HTR-8/SVneo (cell line): ENCODE measurements around the gene FATE1.

Experiments
- DNase-seq: peaks from one replicate; pipeline ENCODE4 v3.0.0; 2011; ENCODE audit warnings: low spot score, mixed read lengths; ENCODE audit not compliant: insufficient read length
- FAIRE-seq: peaks from 2 replicates; lab custom pipeline; 2011; peaks lifted over from hg19 to GRCh38; lab: Jason Lieb, UNC

Gene FATE1

GRCh38 chrX:151702741-151703340, 13.0 kb upstream of the FATE1 start:
- no peak for DNase-seq
- FAIRE-seq: no peak

DNA sequence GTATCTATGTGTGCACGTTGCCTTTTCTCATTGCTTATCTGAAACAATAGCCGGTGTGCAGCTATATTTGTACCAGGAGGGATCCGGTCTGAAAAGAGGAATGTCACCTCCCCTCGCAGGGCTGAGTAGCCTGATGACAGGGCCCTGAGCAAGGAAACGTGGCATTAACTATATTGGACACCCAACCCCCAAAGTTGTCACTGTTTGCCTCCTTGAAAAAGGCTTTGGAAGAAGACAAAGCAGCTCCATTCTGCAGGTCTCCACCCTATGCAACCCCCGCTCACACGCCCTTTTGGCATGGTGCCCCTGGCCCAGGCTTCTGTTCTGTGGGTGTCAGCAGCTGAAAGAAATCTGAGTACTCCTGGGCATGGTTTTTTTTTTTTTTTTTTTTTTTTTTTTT, 12.3 kb upstream of the FATE1 start:
- DNase-seq (no peak), FAIRE-seq (no peak)

DNA sequence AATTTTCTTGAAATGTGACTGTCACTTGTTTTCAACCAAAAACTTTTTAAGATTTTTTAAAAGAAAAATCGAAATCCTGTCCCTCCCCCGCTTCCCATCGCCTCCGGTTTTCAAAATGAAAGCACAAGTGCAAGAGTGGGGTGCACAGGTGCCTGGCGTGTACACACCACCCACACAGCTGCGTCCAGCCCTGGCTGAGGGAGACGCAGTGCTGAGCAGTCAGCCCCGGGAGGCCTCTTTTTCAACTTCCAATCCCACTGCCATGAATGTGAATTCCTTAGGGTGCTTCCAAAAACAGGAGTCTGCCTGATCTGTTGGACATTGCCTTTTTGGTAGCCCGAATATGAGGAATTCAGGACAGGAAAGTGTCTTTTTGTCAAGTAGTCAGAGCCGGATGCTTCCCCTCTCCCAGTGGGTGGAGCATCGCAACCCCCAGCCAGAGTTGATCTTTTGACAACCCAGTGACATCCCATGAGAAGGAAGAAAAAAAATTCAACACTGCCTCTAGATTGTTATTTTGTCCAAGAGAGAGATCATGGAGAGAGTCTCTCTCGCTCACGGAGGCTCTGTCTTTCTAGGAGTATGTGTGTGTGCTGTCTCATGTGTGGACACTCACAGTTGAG, 11.7 kb upstream of the FATE1 start:
- FAIRE-seq (no peak), DNase-seq (no peak)

GRCh38 chrX:151708821-151709220, 7.0 kb upstream of the FATE1 start:
- no peak for DNase-seq
- no peak for FAIRE-seq

- FAIRE-seq (no peak), DNase-seq (no peak)
Observed at GRCh38 chrX:151710457-151710856, 5.4 kb upstream of the FATE1 start.

GRCh38 chrX:151711154-151711553, 4.7 kb upstream of the FATE1 start:
- no peak for FAIRE-seq
- no peak for DNase-seq

DNA sequence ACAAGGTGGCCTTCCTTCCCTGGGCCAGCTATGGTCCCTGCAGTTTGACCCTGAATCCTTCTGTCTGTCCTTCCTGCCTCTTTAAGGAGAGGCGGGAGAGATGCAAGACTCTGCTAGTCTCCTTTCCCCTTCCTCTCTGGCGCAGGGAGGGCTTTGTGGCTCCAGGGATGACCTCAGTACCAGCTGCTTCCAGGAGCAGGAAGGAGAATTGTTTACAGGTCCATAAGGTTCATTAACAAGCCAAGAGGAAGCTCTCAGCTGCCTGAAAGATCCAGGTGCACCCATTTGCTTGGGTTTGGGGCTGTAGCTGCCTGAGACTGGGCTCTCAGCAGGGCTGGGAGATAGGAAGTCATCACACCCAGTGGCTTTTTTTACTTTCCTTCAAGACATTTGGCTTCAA, 4.0 kb upstream of the FATE1 start:
- DNase-seq: no peak
- FAIRE-seq: no peak

DNA sequence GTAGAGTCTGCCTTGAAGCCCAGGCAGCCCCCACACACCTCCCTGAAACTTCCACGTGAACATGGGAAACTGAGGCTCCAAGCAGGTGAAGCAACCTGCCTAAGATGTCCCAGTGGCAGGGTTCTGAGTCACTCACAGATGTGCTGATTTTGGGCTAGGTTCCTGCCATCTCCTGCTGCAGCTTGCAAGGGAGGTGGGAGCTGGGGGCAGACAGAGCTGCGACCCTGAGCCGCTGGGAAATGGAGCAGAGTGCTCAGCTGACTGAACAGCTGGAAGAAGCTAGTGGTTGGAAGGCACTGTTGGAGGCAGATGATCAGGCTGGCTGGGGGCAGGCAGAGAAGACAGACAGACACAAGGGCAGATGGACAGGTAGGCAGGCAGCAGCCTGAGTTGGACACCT, 3.6 kb upstream of the FATE1 start:
- FAIRE-seq: no peak
- DNase-seq: no peak

DNA sequence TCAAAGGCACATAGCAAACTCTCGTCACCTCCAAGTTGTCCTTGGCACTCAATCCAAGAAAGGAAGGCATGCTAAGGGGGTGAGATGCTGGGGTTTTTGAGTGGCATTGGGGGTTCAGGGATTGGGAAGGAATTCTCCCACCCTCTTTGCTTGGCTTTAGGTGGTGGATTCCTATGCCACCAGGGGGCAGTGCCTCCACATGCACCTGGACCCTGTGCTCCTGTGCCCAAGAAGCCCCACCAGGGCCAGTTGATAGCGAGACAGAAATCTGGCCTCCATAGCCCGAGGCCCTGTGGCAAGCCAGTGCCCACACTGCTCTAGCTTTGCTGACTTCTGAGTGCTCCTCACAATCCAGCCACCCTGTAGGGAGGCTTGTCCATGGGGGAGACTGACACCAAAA, 2.0 kb upstream of the FATE1 start:
- FAIRE-seq (no peak), DNase-seq (peak; percentile 17)

DNA sequence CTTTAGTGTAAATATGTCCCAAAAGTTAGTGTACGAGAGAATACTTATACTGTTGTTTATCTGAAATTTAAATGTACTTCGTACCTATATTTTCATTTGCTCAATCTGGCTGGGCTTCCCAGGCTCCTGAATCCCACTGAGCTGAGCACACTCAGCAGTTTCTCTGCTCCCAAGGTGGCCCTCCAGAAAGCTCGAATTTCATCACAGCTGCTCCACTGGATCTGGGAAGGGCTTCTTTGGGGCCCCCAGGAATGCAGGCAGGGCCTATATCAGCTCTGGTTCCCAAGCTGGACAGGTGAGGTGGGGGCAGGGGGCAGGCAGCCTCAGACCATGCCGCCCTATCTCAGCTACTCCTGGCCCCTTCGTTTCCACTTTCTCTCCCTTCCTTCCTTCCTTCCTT, 1.5 kb upstream of the FATE1 start:
- FAIRE-seq: no peak
- DNase-seq: no peak

GRCh38 chrX:151722241-151722846, 6.5 kb downstream of the FATE1 start:
- no peak for FAIRE-seq
- no peak for DNase-seq

DNA sequence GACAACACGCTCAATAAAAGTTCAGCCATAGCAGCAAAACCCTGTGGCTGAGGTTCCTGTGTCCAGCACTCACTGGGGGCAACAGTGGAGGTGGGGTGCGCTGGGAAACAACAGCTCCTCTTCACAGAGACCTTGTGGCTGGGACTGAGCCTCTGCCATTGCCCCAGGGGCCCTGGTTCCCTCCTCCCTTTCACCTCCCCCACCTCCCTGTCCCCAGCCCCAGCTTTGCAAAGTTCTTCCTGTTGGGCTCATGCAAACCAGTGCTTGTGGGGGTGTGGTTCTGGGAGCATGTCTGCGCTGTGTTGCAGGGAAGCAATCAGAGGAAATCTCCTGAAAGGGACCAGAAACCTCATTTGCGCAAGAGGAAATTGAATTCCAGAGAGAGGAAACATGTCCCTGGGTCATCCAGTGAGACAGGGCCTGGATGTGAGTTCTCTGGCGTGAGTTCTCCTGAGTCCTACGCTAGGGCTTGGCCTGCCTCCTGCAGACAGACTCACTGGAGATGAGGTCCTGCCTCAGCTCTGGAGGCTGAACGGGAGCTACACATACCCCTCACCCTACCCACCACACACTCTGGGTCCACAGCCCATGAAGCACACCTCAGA, 7.4 kb downstream of the FATE1 start:
- no peak for FAIRE-seq

DNA sequence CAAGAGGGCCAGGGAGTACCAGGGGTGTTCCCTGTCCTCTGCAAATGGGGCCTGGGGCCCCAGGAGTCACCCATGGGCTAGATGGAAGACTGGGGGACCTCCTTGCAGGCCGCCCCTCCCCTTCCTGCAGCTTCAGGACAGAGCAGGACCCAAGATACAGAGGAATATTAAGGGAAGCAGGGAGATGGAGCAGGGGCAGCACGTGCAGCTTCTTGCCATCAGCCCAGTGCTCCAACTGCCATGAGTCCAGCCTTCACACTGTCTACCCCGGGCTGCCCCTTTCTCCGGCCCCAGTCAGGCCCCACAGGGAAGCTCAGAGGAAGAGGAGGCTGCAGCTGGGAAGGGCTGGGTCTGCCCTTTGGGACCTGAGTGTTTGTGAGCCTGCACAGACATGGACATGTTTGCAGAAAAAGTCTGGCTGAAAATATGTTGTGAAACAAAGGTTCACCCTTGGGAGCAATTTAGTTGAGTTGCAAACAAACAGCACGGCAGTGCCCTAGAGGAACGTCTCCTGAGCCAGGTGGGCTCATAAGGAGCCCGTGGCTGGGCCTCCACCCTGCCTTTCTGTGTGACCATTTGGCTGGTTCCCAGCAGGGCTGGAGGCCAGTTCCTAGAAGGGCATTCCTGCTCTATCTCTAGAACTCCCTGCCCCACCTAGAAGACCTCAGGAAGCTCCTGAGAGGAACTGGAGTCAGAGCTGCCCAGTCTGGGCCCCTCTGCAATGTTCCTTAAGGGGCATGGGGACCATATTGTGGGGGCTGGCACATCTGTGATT, 8.9 kb downstream of the FATE1 start:
- no peak for FAIRE-seq
- DNase-seq: no peak

More for the DNA sequence above, 7.4 kb downstream of the FATE1 start:
- no peak for DNase-seq

- FAIRE-seq: no peak
- no peak for DNase-seq
Observed at GRCh38 chrX:151725338-151725614, 9.4 kb downstream of the FATE1 start.

DNA sequence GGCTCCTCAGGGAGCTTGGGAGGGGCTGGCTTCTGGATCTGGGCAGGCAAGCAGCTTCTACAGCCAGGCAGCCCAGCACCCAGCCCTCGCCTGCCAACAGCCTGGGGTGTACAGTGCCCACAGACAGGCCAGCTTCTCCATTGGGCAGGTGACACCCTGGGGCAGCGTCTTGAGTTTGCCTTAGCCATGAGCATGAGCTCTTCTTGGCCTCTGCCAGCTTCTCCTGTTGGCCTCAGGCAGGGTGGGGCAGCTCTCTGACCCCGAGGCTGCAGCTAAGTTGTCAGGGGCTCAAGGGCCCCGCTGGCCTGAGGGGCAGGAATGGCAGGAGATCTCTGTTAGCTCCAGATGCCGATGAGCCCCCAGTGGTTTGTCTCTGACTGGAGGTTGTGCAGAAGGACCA, 10.9 kb downstream of the FATE1 start:
- DNase-seq: no peak
- no peak for FAIRE-seq

GRCh38 chrX:151727346-151727745, 11.5 kb downstream of the FATE1 start:
- no peak for FAIRE-seq
- no peak for DNase-seq

GRCh38 chrX:151729056-151729725, 13.4 kb downstream of the FATE1 start:
- DNase-seq: no peak
- no peak for FAIRE-seq

DNA sequence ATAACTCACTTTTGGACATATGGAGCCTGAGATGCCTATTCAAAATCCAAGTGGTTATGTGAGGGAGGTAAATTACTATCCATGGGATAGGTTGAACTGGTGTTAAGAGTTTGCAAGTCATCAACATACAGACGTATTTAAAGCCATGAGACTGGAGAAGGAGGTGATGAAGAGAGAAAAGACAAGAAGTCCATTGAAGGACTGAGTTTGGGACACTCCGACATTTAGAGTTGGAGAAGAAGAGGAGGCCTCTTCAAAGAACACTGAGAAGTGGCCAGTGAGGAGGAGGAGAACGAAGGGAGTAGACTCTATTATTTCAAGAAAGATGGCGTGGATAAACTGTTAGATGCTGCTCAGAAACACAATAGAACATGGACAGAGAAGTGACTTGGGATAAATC, 18.6 kb downstream of the FATE1 start, which contains the start of gene CNGA2:
TSS of gene CNGA2 (plus strand) at position 301 of the 400 bp plus-strand sequence. CDS start 3,738 bp downstream, outside the sequence.
- DNase-seq (no peak), FAIRE-seq (no peak)

GRCh38 chrX:151735219-151735618, 19.4 kb downstream of the FATE1 start:
- DNase-seq: no peak
- no peak for FAIRE-seq

- no peak for FAIRE-seq
- no peak for DNase-seq
Observed at GRCh38 chrX:151736685-151737084, 20.9 kb downstream of the FATE1 start.
